Activated naive CD8-positive, alpha-beta T cell treated with anti-CD3 and anti-CD28 coated beads, Interleukin-2, amount 50 U/mL, for 24 hours (primary cell): ENCODE measurements around the gene PWP1.

Source experiments
- ATAC-seq: fragments of 150-1000 bp; cut with Tn5 transposase; one replicate; pipeline ENCODE4 v1.10.0; 2021
- DNase-seq: peaks from one replicate; pipeline ENCODE4 v3.0.0; 2021
- H3K27ac Mint-ChIP-seq: one replicate; pipeline ENCODE4 v1.8.0; 2021; ENCODE audit warnings: mild to moderate bottlenecking, mixed read lengths
- H3K27me3 Mint-ChIP-seq: one replicate; pipeline ENCODE4 v1.8.0; 2021; ENCODE audit warnings: mixed read lengths
- H3K36me3 Mint-ChIP-seq: one replicate; pipeline ENCODE4 v1.8.0; 2021; ENCODE audit warnings: low read depth, mixed read lengths
- H3K4me1 Mint-ChIP-seq: one replicate; pipeline ENCODE4 v1.8.0; 2021; ENCODE audit warnings: mixed read lengths
- H3K4me3 Mint-ChIP-seq: one replicate; pipeline ENCODE4 v1.8.0; 2021; ENCODE audit warnings: mild to moderate bottlenecking, moderate library complexity, mixed read lengths
- H3K9me3 Mint-ChIP-seq: one replicate; pipeline ENCODE4 v1.8.0; 2021; ENCODE audit warnings: mixed read lengths

PWP1 gene

DNA sequence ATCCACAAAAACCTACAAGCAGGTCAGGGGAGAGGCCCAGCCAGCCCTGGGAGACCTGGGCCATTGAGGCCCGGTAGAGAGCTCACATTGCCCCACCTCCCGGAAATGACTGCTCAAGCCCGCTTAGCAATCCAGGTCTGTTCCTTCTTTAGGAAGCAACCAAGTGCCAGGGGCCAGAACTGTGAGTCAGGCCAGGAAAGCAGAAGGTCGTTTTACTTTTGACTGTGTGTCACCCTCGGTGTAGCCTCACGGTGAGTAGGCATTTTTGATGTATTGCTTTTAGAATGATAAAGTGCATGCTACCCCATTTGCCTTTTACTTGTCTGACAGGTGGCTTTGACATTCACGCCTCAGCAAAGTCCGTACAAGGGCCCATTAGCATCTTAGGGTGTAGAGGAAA, 25.4 kb upstream of the PWP1 start:
- no peaks in the 10 kb centered on the region for H3K36me3 Mint-ChIP-seq
- no peaks in the 10 kb centered on the region for H3K4me1 Mint-ChIP-seq
- DNase-seq (no peak), ATAC-seq (no peak)
- no peak overlapping the region for H3K27ac Mint-ChIP-seq
- H3K27me3 Mint-ChIP-seq = no peaks in the 10 kb centered on the region
- H3K9me3 Mint-ChIP-seq = no peaks in the 10 kb centered on the region
- no peak overlapping the region for H3K4me3 Mint-ChIP-seq

DNA sequence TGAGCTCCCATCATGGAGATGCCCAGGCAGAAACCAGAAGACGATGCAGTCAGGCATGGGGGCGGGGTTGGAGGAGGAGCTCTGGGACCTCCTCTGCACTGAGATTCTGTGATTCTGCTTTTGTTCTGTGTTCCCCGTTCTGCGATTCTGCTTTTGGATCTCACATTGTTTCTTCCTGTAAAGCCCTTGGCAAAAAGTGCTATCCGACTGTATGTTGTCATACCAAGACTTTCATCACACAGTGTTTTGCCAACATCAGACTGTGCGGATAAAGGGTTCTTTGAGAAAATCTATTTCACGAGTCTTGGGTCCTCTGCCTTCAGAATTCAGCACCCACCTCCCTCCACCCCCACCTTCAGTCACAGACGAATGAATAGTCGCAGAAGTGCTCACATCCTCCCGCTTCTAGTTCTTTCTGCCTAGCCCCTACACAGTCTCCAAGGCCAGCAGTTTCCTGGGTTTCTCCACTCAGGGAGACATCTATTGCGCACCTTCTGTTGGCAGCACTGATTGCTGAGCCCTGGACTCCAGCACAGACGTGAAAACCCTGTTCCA, 24.7 kb upstream of the PWP1 start:
- Mint-ChIP-seq H3K36me3 (no peaks in the 10 kb centered on the region), H3K4me1 (no peaks in the 10 kb centered on the region), H3K27ac (no peak overlapping the region), H3K27me3 (no peaks in the 10 kb centered on the region), H3K9me3 (no peaks in the 10 kb centered on the region), H3K4me3 (no peak overlapping the region)
- ATAC-seq (no peak), DNase-seq (no peak)

DNA sequence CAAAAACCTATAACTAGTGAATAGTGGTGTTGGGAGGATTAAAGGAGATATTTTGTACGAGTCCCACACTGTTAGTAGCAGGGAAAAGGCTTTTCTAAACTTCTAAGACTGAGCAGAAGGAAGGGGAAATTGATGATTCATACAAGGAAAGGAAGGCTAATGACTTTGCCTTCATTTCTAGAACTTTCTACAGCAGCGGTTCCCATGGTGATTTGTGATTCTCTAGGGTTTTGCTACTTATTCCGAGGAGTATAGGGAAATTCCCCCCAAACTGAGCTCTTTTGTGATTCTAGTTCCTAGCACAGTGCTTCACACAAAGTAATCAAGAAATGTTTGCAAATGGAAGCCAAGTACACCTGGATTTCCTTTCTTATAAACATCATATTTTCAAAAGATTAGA, 23.8 kb upstream of the PWP1 start:
- H3K4me1 Mint-ChIP-seq = no peaks in the 10 kb centered on the region
- H3K27ac Mint-ChIP-seq = no peak overlapping the region
- no peaks in the 10 kb centered on the region for H3K9me3 Mint-ChIP-seq
- no peaks in the 10 kb centered on the region for H3K36me3 Mint-ChIP-seq
- H3K27me3 Mint-ChIP-seq = no peaks in the 10 kb centered on the region
- H3K4me3 Mint-ChIP-seq = no peak overlapping the region
- ATAC-seq (no peak), DNase-seq (no peak)

DNA sequence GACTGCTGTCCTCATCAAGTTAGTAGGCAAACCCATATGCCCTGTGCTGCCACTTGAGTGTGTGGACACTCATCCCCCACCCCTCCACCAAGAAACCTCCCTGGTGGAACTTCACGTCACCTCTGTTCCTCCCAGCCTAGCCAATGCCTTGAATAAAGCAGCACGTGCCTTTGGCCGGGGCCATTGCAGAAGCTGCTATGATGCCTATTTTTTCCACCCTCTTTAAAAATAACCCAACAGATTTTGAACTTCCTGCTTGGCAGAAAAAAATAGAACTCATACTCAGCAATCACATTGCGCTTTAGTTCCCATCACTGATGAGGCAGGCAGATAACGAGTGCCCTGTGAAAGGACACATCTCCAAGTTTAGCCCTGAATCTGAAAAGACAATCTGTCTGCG, 23.1 kb upstream of the PWP1 start:
- no peaks in the 10 kb centered on the region for H3K9me3 Mint-ChIP-seq
- H3K4me3 Mint-ChIP-seq = no peak overlapping the region
- no peak overlapping the region for H3K27ac Mint-ChIP-seq
- no peaks in the 10 kb centered on the region for H3K36me3 Mint-ChIP-seq
- no peaks in the 10 kb centered on the region for H3K4me1 Mint-ChIP-seq
- peaks cover 2% of the 10 kb centered on the region for H3K27me3 Mint-ChIP-seq
- no peak for ATAC-seq
- DNase-seq = no peak

DNA sequence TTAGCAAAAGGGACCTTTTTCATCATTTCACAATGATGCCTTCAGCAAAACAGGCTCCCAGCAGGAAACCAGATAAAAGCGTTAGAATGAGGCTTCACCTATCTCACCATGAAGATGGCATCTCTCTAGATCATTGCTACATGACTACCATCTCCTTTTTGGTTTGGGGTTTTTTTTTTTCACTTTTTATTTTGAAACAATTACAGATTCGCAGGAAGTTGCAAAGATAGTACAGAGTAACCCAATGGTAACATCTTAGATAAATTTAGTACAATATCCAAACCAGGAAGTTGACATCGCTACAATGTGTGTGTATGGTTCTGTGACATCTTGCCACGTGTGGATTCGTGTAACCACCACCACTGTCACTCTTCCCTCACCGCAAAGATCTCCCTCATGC, 22.3 kb upstream of the PWP1 start:
- Mint-ChIP-seq H3K9me3 (no peaks in the 10 kb centered on the region), H3K27me3 (peaks cover 5% of the 10 kb centered on the region), H3K36me3 (no peaks in the 10 kb centered on the region), H3K27ac (no peak overlapping the region), H3K4me1 (no peaks in the 10 kb centered on the region), H3K4me3 (no peak overlapping the region)
- no peak for DNase-seq
- ATAC-seq = no peak

DNA sequence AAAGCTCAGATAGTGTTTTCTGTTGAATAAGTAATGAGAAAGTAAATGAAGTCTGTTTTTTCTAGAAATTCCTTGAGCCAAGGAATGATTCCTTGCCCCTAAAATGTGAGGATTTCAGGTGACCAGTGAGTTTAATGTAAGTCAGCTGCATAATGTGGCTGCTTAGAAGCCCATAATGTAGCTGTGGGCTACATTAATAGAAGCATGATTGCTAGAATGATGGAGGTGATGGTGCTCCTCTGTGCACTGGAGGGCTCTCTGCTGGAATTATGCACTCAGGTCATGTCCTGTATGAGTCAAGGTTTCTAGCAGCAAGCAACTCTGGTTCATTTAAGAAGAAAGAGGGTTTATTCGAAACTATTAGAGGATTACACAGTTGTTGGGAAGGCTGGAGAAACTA, 19.6 kb upstream of the PWP1 start:
- Mint-ChIP-seq H3K4me3 (no peak overlapping the region), H3K27me3 (peaks cover 9% of the 10 kb centered on the region), H3K27ac (no peak overlapping the region), H3K4me1 (peaks cover 1% of the 10 kb centered on the region), H3K36me3 (no peaks in the 10 kb centered on the region), H3K9me3 (no peaks in the 10 kb centered on the region)
- DNase-seq = no peak
- ATAC-seq = no peak

DNA sequence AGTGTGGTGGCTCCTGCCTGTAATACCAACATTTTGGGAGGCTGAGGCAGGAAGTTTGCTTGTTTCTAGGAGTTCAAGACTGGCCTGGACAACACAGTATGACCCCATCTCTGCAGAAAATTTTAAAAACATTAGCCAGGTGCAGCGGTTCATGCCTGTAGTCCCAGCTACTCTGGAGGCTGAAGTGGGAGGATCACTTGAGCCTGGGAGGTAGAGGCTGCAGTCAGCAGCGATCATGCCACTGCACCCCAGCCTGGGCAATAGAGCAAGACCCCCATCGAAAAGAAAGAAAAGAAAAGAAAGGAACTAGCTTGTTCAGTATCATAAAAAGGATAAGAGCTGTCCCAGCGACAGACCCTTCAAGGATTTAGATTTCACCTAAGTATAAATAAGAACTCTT, 18.1 kb upstream of the PWP1 start:
- ATAC-seq = no peak
- Mint-ChIP-seq H3K4me3 (no peak overlapping the region), H3K27ac (no peak overlapping the region), H3K27me3 (peaks cover 9% of the 10 kb centered on the region), H3K36me3 (no peaks in the 10 kb centered on the region), H3K9me3 (no peaks in the 10 kb centered on the region), H3K4me1 (peaks cover 1% of the 10 kb centered on the region)
- DNase-seq = no peak

DNA sequence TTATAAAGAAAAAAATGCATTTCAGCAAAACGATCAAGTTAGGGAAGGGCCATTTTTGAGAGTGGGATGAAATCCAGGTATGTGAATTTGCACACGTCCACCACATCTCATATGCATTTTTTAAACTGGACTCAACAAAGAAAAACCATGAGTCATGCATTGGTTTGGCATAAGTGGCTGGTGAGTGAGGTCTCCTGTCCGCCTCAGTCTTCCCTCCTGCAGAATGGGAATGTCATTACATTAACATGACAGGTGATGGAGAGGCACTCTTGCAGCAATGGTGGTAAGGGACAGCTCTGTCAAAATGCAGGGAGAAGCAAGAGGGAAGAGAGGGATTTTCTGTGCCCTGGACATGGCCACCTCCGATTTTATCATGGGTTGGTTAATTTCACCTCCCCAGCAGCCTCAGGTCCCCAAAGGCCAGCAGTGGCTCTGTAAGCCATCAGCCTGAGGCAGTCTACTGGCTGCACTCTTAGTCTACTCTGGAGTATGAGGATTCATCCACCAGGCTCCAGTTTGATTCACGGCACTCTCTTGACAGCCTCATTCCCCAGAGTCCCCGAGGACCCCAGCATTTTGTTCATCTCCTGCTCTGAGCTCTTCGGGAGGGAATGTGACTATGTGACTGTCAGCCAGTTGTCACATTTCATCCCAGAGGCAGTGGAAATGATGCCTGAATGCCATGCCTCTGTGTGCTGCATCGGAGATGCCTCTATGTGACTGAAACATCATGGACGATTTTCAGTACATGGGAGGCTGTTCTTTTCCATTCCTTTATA, 17.1 kb upstream of the PWP1 start:
- Mint-ChIP-seq H3K4me1 (peaks cover 1% of the 10 kb centered on the region), H3K36me3 (no peaks in the 10 kb centered on the region), H3K27ac (no peak overlapping the region), H3K4me3 (no peak overlapping the region), H3K27me3 (peaks cover 9% of the 10 kb centered on the region), H3K9me3 (no peaks in the 10 kb centered on the region)
- DNase-seq = no peak
- ATAC-seq = no peak

DNA sequence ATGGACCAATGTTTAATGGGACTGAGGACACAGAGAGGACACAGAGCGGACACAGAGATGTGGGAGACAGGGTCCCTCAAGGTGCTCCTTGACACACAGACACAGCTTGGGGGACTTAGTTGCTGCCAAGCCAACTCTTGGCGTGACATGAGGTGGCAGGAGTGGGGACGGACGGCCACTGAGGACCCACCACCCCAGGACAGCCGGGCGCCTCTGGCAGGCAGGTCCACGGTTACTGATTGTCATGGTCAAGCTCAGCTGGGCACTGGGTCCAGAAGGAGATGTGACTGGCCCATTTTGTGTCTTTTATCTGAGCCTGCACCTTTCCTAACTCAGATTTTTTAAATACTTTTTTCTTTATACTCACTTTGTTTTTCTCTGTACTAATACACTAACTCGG, 15.7 kb upstream of the PWP1 start:
- Mint-ChIP-seq H3K27ac (no peak overlapping the region), H3K4me3 (no peak overlapping the region), H3K27me3 (peaks cover 9% of the 10 kb centered on the region), H3K9me3 (no peaks in the 10 kb centered on the region), H3K36me3 (no peaks in the 10 kb centered on the region), H3K4me1 (peaks cover 1% of the 10 kb centered on the region)
- DNase-seq (no peak), ATAC-seq (no peak)

DNA sequence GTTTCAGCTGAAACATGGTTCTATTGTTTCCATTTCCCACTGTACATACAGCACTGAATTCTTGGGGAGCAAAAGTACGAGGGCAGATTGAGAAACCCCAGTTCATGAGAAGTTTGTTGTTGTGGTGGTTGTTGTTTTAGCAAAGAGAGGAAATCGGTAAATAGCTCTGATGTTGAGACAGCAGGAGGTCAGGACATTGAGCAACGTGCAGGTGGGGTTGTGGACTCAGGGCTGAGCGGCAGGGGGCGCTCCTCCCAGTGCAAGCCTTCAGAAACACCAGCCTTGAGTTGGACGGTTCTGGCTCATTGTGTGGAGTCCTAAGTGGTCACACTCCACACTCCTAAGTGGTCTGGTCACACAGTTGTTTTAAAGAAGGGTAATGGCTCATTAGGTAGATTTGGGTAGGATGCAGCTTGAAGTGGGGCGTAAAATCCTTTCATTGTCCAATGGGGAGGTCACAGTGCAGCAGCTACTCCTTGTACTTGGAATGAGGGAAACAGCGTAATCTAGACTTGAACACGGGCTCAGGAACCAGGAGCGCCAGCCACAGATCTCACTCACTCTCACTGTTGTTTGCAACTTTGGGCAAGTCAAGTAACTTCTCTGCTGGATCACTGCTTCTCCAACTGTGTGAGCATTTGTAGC, 14.5 kb upstream of the PWP1 start:
- no peak for ATAC-seq
- Mint-ChIP-seq H3K27me3 (peaks cover 9% of the 10 kb centered on the region), H3K4me1 (peaks cover 1% of the 10 kb centered on the region), H3K9me3 (no peaks in the 10 kb centered on the region), H3K4me3 (no peak overlapping the region), H3K27ac (no peak overlapping the region), H3K36me3 (no peaks in the 10 kb centered on the region)
- peak; percentile 51 for DNase-seq

DNA sequence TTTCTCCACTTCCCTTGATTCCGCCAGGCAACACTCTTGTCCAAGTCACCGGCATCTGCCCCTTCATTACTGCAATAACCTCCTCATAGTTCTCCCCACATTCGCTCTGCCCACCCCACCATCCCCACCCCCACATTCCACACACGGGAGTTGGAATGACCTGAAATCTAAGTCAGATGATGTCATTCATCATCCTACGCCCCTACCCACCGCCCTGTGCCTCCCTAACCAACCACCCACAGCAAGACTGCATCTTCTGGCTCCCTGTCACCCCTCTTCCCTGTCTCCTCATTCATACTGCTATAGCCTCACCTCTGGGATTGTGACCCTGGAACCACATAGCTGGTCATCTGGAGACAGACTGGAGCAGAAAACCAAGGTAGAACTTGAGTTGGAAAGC, 7.9 kb upstream of the PWP1 start:
- Mint-ChIP-seq H3K4me3 (no peak overlapping the region), H3K27ac (no peak overlapping the region), H3K4me1 (no peaks in the 10 kb centered on the region), H3K36me3 (no peaks in the 10 kb centered on the region), H3K27me3 (peaks cover 8% of the 10 kb centered on the region), H3K9me3 (no peaks in the 10 kb centered on the region)
- no peak for ATAC-seq
- no peak for DNase-seq

DNA sequence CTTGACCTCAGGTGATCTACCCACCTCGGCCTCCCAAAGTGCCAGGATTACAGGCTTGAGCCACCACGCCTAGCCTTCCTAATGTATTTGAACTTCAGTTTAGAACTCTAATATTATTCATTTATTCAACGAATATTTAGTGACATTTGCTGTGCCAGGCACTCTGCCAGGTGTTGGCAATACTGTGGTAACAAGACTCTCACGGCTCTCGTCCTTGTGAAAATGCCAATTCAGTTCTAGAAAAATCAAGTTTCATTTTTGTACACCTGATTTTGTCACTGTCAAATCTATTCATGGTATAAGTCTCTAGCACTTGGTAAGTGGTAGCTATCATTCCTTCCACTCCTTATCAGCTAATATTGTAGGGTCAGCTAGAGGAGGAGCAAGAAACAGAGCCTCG, 6.3 kb upstream of the PWP1 start:
- ATAC-seq = no peak
- peaks cover 4% of the 10 kb centered on the region for H3K9me3 Mint-ChIP-seq
- no peak overlapping the region for H3K27ac Mint-ChIP-seq
- no peaks in the 10 kb centered on the region for H3K36me3 Mint-ChIP-seq
- peaks cover 1% of the 10 kb centered on the region for H3K4me1 Mint-ChIP-seq
- H3K27me3 Mint-ChIP-seq = peaks cover 8% of the 10 kb centered on the region
- H3K4me3 Mint-ChIP-seq = no peak overlapping the region
- no peak for DNase-seq

DNA sequence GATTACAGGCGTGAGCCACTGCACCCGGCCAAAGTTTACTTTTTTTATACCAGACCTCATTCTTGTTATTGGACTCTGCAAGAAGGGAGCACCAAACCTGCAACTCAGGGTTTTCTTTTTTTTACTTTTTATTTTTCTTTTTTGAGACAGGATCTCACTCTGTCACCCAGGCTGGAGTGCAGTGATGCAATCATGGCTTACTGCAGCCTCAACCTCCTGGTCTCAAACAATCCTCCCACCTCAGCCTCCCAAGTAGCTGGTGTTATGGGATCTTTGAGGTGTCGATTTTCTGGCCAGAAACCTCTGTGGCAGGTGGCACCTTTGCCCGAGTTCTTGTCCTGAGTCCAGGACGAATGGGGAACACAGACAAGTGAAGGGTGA, 4.2 kb upstream of the PWP1 start:
- H3K27ac Mint-ChIP-seq = no peak overlapping the region
- ATAC-seq (no peak), DNase-seq (no peak)
- peaks cover 19% of the 10 kb centered on the region for H3K4me1 Mint-ChIP-seq
- peaks cover 9% of the 10 kb centered on the region for H3K36me3 Mint-ChIP-seq
- peaks cover 12% of the 10 kb centered on the region for H3K27me3 Mint-ChIP-seq
- H3K4me3 Mint-ChIP-seq = no peak overlapping the region
- H3K9me3 Mint-ChIP-seq = peaks cover 4% of the 10 kb centered on the region

DNA sequence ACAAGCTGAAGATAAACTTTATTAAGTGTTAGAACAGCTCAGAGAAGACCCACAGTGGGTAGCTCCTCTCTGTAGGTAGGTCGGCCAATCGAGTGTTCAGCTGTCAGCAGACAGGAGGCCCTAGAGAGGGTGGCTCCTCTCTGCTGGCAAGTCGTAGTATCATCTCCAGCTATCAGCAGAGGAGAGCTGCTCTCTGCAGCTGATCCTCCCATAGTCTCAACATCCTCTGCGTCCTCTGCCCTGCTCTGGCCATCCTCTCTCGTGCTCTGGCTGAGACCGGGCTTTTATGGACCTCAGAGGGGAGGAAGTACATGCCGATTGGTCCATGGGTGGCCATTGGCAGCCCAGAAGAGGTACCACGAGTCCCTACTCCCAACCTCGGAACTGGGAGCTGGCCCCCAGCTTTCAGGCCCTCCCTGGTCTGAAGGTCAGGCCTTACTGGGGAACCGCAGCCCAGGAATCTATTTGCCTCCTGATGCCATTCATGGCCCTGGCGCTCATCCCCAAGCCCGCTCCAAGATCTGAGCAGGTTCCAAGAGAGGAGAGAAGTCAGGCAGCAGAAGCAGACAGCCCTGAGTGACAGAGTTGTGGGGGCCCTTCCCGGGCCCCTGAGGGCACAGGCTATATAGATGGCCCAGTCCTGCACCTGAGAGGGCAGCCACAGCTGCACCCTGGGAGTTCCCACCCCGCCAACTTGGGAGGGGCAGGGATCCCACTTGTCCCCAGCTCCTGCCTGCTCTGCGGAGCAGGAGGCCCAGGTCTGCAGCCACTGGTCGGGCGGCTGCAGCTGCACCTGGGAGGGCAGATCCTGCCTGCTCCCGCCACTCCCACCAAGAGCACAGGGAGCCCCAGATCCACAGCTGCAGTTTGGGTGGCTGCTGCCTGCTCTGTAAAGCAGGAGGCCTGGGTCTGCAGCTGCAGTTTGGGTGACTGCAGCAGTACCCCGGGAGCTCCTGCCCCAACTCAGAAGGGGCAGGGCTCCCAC, 3.5 kb upstream of the PWP1 start:
- no peak for DNase-seq
- peaks cover 4% of the 10 kb centered on the region for H3K9me3 Mint-ChIP-seq
- H3K4me3 Mint-ChIP-seq = no peak overlapping the region
- H3K27me3 Mint-ChIP-seq = peaks cover 7% of the 10 kb centered on the region
- ATAC-seq = no peak
- peaks cover 12% of the 10 kb centered on the region for H3K36me3 Mint-ChIP-seq
- peaks cover 25% of the 10 kb centered on the region for H3K4me1 Mint-ChIP-seq
- H3K27ac Mint-ChIP-seq = no peak overlapping the region
